ENCODE results near the gene DYDC1.
"Not testable (repeated sequence)": the region's sequence is repeated elsewhere in the genome, so short reads cannot be mapped to it uniquely, and the experiment has no call there.

Gene DYDC1

DNA sequence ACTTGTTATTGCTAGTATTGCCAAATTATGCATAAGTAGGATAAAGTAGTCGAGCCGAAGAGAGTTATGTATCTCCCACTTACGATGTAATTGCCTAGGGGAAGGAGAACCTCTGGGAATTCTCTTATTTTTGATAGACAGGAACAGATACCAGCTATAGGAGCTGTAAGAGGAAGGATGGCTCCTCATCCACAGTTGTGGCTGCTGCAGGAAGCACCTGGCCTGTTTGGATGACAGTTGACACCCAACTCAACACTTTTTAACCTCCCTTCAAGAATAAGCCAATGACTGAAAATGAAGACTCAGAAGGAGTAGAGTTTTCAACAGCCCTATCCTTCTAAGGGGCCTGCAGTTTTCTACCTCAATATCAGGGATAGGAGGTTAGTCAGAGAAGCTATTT is 6.3 kb downstream of the DYDC1 start:
- intact Hi-C loops (cut with DNase I): no loop called here

GRCh38 chr10:80344912-80345311 is 11.6 kb downstream of the DYDC1 start:
- intact Hi-C loops (cut with DNase I): no loop called here
- DNase-seq: no peak

More for the DNA sequence above, 6.3 kb downstream of the DYDC1 start:
- DNase-seq: no peak

- no peak for DNase-seq
- intact Hi-C loops (cut with DNase I): no loop called here
Observed at GRCh38 chr10:80344276-80344675, 12.3 kb downstream of the DYDC1 start.

GRCh38 chr10:80333983-80334382 is 22.6 kb downstream of the DYDC1 start:
- no peak for DNase-seq
- intact Hi-C loops (cut with DNase I): no loop called here

GRCh38 chr10:80324891-80325364 is 31.6 kb downstream of the DYDC1 start:
- no peak for DNase-seq
- intact Hi-C loops (cut with DNase I): no loop called here

- intact Hi-C loops (cut with DNase I): no loop called here
- no peak for DNase-seq
Observed at GRCh38 chr10:80324086-80324485, 32.5 kb downstream of the DYDC1 start.

DNA sequence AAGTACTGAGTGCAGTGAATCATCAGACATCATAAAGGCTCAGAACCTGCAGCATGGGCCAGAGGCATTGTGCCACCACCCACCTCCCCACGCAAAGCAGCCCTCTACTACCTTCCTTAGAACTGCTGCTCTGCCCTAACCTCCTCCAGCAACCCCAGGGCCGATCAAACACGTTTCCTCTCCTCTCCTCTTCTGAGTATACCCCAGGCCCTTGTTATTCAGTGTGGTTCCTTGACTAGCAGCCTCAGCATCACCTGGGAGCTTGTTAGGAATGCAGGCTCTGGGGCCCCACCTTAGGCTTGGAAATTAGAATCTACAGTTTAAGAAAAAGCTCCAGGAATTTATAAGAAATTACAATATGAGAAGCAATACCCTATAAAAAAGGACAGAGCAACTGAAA is 33.2 kb downstream of the DYDC1 start:
- no peak for DNase-seq
- intact Hi-C loops (cut with DNase I): no loop called here

GRCh38 chr10:80322711-80323110 is 33.8 kb downstream of the DYDC1 start:
- no peak for DNase-seq
- intact Hi-C loops (cut with DNase I): no loop called here

- intact Hi-C loops (cut with DNase I): no loop called here
- no peak for DNase-seq
Observed at GRCh38 chr10:80322158-80322557, 34.4 kb downstream of the DYDC1 start.

- intact Hi-C loops (cut with DNase I): no loop called here
Observed at GRCh38 chr10:80321183-80321582, 35.4 kb downstream of the DYDC1 start.

GRCh38 chr10:80320377-80320776 is 36.2 kb downstream of the DYDC1 start:
- intact Hi-C loops (cut with DNase I): no loop called here
- DNase-seq: no peak

More at GRCh38 chr10:80321183-80321582, 35.4 kb downstream of the DYDC1 start:
- DNase-seq: no peak

DNA sequence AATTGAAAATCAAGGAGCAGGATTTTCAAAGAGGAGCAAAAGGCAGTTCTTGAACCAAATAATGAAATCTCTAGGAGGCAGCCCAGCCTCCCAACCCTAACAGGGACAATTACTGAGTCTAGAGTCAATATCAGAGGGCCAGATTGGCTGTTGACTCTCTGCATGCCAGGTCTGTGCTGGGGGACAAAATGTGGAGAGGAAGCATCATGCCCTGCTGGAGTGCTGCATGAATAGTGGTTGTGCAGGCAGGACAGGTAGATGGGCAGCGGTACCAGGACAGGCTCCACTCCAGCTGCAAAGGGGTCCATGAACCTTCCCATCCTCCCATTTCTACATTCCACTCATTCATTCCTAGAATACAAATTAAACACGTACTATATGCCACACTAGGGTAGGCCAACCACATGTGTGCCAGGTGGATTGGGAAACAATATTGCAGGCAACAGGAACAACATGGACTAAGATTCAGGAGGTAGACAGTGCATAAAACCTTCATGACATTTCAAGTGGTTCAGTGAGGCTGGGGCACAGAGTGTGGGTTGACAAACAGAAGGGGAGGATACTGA is 36.7 kb downstream of the DYDC1 start:
- DNase-seq: no peak
- intact Hi-C loops (cut with DNase I): no loop called here

DNA sequence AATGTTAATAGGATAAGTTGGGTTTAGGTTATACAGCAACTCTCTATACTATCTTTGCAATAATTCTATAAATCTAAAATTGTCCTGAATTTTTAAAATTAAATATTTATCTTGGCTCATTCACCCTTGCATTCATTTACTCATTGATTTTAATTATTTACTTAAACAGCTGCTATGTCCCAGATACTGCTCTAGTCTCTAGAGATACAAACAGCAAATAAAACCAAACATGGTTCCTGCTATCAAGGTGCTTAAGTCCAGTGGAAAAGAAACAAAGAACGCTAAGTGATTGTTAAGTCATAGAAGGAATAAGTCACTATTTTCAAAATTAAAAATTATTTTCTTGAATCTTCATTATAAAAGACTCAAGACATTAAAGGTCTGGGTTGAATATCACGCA is 37.2 kb downstream of the DYDC1 start:
- no peak for DNase-seq
- intact Hi-C loops (cut with DNase I): no loop called here

- no peak for DNase-seq
- intact Hi-C loops (cut with DNase I): no loop called here
Observed at GRCh38 chr10:80318742-80319141, 37.8 kb downstream of the DYDC1 start.

DNA sequence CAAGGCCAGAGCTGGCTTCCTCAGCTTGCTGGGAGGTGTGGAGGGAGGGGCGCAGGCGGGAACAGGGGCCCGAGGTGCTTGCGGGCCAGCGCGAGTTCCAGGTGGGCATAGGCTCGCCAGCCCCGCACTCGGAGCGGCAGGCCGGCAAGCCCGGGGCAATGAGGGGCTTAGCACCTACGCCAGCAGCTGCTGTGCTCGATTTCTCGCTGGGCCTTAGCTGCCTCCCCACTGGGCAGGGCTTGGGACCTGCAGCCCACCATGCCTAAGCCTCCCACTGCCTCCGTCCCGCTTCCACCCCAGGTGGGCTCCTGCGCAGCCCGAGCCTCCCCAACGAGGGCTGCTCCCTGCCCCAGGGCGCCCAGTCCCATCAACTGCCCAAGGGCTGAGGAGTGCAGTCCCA is 41.2 kb downstream of the DYDC1 start:
- intact Hi-C loops (cut with DNase I): no loop called here
- DNase-seq: peak in 2 of 10 donors; percentile 46 to 75

DNA sequence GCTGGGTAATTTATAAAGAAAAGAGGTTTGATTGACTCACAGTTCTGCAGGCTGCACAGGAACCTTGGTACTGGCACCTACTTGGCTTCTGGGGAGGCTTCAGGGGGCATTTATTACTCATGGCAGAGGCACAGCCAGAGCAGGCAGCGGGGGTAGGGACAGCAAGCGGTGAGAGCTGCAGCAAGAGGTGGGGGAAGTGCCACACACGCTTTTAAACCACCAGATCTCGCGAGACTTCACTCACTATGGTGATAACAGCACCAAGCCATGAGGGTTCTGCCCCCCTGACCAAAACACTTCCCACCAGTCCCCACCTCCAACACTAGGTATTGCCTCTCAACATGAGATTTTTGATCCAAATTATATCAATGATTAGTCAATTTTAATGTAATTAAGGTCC is 43.0 kb downstream of the DYDC1 start:
- intact Hi-C loops (cut with DNase I): no loop called here
- DNase-seq: no peak

DNA sequence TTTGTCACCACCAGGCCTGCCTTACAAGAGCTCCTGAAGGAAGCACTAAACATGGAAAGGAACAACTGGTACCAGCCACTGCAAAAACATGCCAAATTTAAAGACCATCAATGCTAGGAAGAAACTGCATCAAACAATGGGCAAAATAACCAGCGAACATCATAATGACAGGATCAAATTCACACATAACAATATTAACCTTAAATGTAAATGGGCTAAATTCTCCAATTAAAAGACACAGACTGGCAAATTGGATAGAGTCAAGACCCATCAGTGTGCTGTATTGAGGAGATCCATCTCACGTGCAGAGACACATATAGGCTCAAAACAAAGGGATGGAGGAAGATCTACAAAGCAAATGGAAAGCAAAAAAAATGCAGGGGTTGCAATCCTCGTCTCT is 50.6 kb downstream of the DYDC1 start:
- intact Hi-C loops (cut with DNase I); DNase-seq: not testable (repeated sequence)

GRCh38 chr10:80296942-80297341 is 59.6 kb downstream of the DYDC1 start:
- no peak for DNase-seq
- intact Hi-C loops (cut with DNase I): no loop called here

GRCh38 chr10:80292607-80293239 is 63.8 kb downstream of the DYDC1 start:
- DNase-seq: no peak
- intact Hi-C loops (cut with DNase I): no loop called here

GRCh38 chr10:80290474-80291220 is 65.9 kb downstream of the DYDC1 start:
- no peak for DNase-seq

GRCh38 chr10:80289451-80290287 is 66.9 kb downstream of the DYDC1 start, which contains the start of gene MAT1A:
MAT1A (minus strand) TSS chr10:80289658; CDS start chr10:80289423, 235 bp downstream.
- intact Hi-C loops (cut with DNase I): no loop called here
- DNase-seq: no peak

More at GRCh38 chr10:80290474-80291220, 65.9 kb downstream of the DYDC1 start:
- intact Hi-C loops (cut with DNase I): no loop called here
